ENCODE data around the gene FKBP1A. TPM values are rescaled to one million over a fixed set of nuclear protein-coding genes. Genes with fewer than 3 reads are reported as not detected.

The FKBP1A gene
- total RNA-seq, 3 donors from 2014 or later: 115 to 191 (median 128) TPM

DNA sequence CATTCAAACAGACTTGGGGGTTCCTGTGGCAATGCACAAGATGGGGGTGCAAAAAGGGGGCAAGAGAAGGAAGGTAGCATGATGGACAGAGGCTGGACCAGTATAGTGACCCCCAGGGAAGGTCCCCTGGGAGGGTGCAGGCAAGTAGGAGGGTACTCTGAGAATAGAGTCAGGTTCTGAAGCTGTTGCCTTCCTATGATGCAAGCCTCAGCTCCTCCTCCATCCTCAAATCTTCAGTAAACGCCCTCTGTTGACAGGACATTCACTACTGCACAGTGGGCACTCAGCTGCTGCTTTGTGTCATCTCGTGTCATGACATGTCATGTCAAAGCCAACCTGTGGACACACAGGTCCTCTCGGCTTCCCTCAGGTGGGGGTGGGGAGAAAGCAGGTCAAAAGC, 58.1 kb downstream of the FKBP1A start:
- no peaks in the 10 kb centered on the region for H3K27me3 ChIP-seq
- H3K4me1 ChIP-seq: no peaks in the 10 kb centered on the region
- H3K4me3 ChIP-seq: no peak overlapping the region
- intact Hi-C loops (cut with DNase I; ENCODE audit: low total_unique reads): no loop called here
- H3K9me3 ChIP-seq: no peaks in the 10 kb centered on the region
- TF ChIP-seq POLR2A (IDR thresholded peaks at IDR 0.05) (no peak), CTCF (IDR thresholded peaks at IDR 0.05) (no peak), POLR2AphosphoS5 (IDR thresholded peaks at IDR 0.05) (no peak)
- no peaks in the 10 kb centered on the region for H3K36me3 ChIP-seq
- peak in 1 of 2 donors; percentile 5 for DNase-seq (ENCODE audit: low spot score in 2 of 2)
- peak overlapping the region in 1 of 2 donors; percentile 5 for H3K27ac ChIP-seq

GRCh38 chr20:1334370-1334731, 58.5 kb downstream of the FKBP1A start:
- TF ChIP-seq CTCF (IDR thresholded peaks at IDR 0.05): no peak
- TF ChIP-seq POLR2AphosphoS5 (IDR thresholded peaks at IDR 0.05): no peak
- no peak for TF ChIP-seq POLR2A (IDR thresholded peaks at IDR 0.05)
- H3K27me3 ChIP-seq: no peaks in the 10 kb centered on the region
- no peaks in the 10 kb centered on the region for H3K9me3 ChIP-seq
- no peaks in the 10 kb centered on the region for H3K4me1 ChIP-seq
- intact Hi-C loops (cut with DNase I; ENCODE audit: low total_unique reads): no loop called here
- H3K4me3 ChIP-seq: no peak overlapping the region
- peak overlapping the region in 1 of 2 donors; percentile 5 for H3K27ac ChIP-seq
- DNase-seq (ENCODE audit: low spot score in 2 of 2): no peak
- no peaks in the 10 kb centered on the region for H3K36me3 ChIP-seq

DNA sequence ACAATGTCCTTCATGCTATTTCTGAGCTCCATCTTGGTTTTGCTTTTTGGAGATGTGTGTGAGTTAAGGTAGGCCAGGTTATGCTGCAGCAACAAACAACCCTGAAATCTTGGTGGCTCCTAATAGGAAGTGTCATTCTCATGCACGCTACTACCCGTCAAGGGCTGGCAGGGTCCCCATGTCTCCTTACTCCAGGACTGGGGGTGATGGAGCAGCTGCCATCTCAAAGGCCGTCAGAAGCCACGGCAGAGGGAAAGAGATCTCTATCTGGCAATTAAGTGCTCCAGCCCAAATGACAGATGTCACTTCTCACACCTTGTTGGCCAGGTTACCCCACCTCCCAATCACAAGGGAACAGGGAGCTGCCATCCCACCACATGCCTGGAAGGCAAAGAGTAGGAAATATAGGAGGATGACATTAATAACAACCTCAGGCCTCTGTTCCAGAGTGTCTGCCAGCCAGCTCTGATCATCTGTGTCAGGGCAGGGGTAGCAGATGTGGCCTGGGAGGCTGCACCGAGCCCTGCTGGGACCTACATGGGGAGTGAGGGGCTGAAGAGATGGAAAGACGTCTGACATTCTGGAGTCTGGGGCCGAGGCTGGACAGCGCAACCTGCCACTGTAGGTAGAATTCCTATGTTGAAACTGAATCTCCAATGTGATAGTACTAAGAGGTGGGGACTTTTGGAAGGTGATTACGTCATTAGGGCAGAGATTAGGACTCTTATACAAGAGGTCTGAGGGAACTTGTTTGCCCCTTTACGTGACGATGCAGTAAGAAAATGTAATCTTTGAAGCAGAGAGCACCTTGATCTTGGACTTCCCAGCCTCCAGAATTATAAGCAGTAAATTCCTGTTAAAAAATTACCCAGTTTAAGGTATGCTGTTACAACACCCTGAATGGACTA, 59.1 kb downstream of the FKBP1A start:
- Histone ChIP-seq H3K36me3 (no peaks in the 10 kb centered on the region), H3K9me3 (no peaks in the 10 kb centered on the region), H3K4me3 (no peak overlapping the region), H3K27ac (no peak overlapping the region), H3K4me1 (peaks cover 0 to 1% of the 10 kb centered on the region in 2 donors), H3K27me3 (no peaks in the 10 kb centered on the region)
- no peak for TF ChIP-seq CTCF (IDR thresholded peaks at IDR 0.05)
- no peak for TF ChIP-seq POLR2A (IDR thresholded peaks at IDR 0.05)
- no peak for TF ChIP-seq POLR2AphosphoS5 (IDR thresholded peaks at IDR 0.05)
- intact Hi-C loops (cut with DNase I; ENCODE audit: low total_unique reads): no loop called here
- peak in 1 of 2 donors; percentile 10 for DNase-seq (ENCODE audit: low spot score in 2 of 2)

GRCh38 chr20:1332749-1333300, 60.0 kb downstream of the FKBP1A start:
- H3K4me1 ChIP-seq: peaks cover 0 to 10% of the 10 kb centered on the region in 2 donors
- H3K4me3 ChIP-seq: no peak overlapping the region
- no peak for DNase-seq (ENCODE audit: low spot score in 2 of 2)
- TF ChIP-seq POLR2AphosphoS5 (IDR thresholded peaks at IDR 0.05): no peak
- no peak for TF ChIP-seq CTCF (IDR thresholded peaks at IDR 0.05)
- TF ChIP-seq POLR2A (IDR thresholded peaks at IDR 0.05): no peak
- H3K9me3 ChIP-seq: no peaks in the 10 kb centered on the region
- no peaks in the 10 kb centered on the region for H3K36me3 ChIP-seq
- H3K27ac ChIP-seq: peak overlapping the region in 1 of 2 donors; percentile 27
- intact Hi-C loops (cut with DNase I; ENCODE audit: low total_unique reads): no loop called here
- no peaks in the 10 kb centered on the region for H3K27me3 ChIP-seq
